BE2C (cell line): ENCODE data around the gene TSPAN16.

Experiments
- DNase-seq: peaks from one replicate; pipeline ENCODE4 v3.0.0-alpha.2; 2020
- H3K27me3 ChIP-seq: fragments of 250-450 bp; sonication (Bioruptor Pico); 2 replicates; pipeline ENCODE4 v1.5.1; 2020; ENCODE audit warnings: mild to moderate bottlenecking
- H3K36me3 ChIP-seq: fragments of 250-450 bp; sonication (Bioruptor Pico); 2 replicates; pipeline ENCODE4 v1.5.1; 2020; ENCODE audit warnings: mild to moderate bottlenecking
- H3K4me1 ChIP-seq: fragments of 250-450 bp; sonication (Bioruptor Pico); 2 replicates; pipeline ENCODE4 v1.5.1; 2020
- H3K4me3 ChIP-seq: 2 replicates; pipeline ENCODE4 v1.5.1; 2011; ENCODE audit warnings: low read depth, low read length
- H3K9me3 ChIP-seq: fragments of 250-450 bp; sonication (Bioruptor Pico); 2 replicates; pipeline ENCODE4 v1.5.1; 2020
- CTCF ChIP-seq: IDR thresholded peaks from 2 replicates; pipeline ENCODE4 v1.5.1; 2012; ENCODE audit warnings: mild to moderate bottlenecking, low read depth, low read length

The TSPAN16 gene

GRCh38 chr19:11363881-11364280 is 67.9 kb downstream of the TSPAN16 start:
- TF ChIP-seq CTCF, result no peak
- H3K27me3 ChIP-seq, result no peaks in the 10 kb centered on the region
- H3K36me3 ChIP-seq, result peaks cover 4% of the 10 kb centered on the region; the same call in 1 of the 2 replicates
- DNase-seq, result no peak
- H3K9me3 ChIP-seq, result no peaks in the 10 kb centered on the region
- no peak overlapping the region for H3K4me3 ChIP-seq
- H3K4me1 ChIP-seq, result no peaks in the 10 kb centered on the region

GRCh38 chr19:11364296-11364904 is 68.4 kb downstream of the TSPAN16 start:
- H3K27me3 ChIP-seq, result no peaks in the 10 kb centered on the region
- no peaks in the 10 kb centered on the region for H3K9me3 ChIP-seq
- no peak for TF ChIP-seq CTCF
- DNase-seq, result no peak
- H3K36me3 ChIP-seq, result peaks cover 4% of the 10 kb centered on the region; the same call in 1 of the 2 replicates
- no peaks in the 10 kb centered on the region for H3K4me1 ChIP-seq
- no peak overlapping the region for H3K4me3 ChIP-seq

- H3K36me3 ChIP-seq, result peaks cover 4% of the 10 kb centered on the region; the same call in 1 of the 2 replicates
- H3K9me3 ChIP-seq, result no peaks in the 10 kb centered on the region
- no peak overlapping the region for H3K4me3 ChIP-seq
- no peak for DNase-seq
- no peak for TF ChIP-seq CTCF
- H3K4me1 ChIP-seq, result no peaks in the 10 kb centered on the region
- H3K27me3 ChIP-seq, result no peaks in the 10 kb centered on the region
Observed at GRCh38 chr19:11364935-11365334, 69.0 kb downstream of the TSPAN16 start.
